ENCODE measurements around the gene DNM3. TPM values are rescaled to one million over a fixed set of nuclear protein-coding genes. Genes with fewer than 3 reads are reported as not detected.

DNM3 gene
- total RNA-seq, 1 experiment from 2014 or later: 0.71 TPM

GRCh38 chr1:171969813-171970212, 128.5 kb downstream of the DNM3 start:
- CTCF ChIA-PET: no interaction called here
- no peak overlapping the region for H3K27ac ChIP-seq (ENCODE audit: low read depth, low read length, poor library complexity, severe bottlenecking)
- intact Hi-C loops (cut with micrococcal nuclease; ENCODE audit: unreplicated experiment): loop anchor here (5.0 kb wide), 1 partner anchor 163 kb away; no protein-coding TSS in a partner anchor
- H3K36me3 ChIP-seq (ENCODE audit: insufficient read depth, low read length, poor library complexity, severe bottlenecking): no peaks in the 10 kb centered on the region
- peaks cover 7% of the 10 kb centered on the region for H3K27me3 ChIP-seq (replicated peaks; ENCODE audit: insufficient read depth, low read depth, low read length, poor library complexity)
- no TSS peak for BruUV-seq (replicated peaks)
- POLR2A ChIA-PET (ENCODE audit: low non-redundant PET): no interaction called here
- no peak overlapping the region for H3K4me3 ChIP-seq (ENCODE audit: low read depth, low read length, poor library complexity, severe bottlenecking)
- no peaks in the 10 kb centered on the region for H3K9me3 ChIP-seq (ENCODE audit: low read depth, low read length, poor library complexity, severe bottlenecking)
- TF ChIP-seq, protein P1, sequence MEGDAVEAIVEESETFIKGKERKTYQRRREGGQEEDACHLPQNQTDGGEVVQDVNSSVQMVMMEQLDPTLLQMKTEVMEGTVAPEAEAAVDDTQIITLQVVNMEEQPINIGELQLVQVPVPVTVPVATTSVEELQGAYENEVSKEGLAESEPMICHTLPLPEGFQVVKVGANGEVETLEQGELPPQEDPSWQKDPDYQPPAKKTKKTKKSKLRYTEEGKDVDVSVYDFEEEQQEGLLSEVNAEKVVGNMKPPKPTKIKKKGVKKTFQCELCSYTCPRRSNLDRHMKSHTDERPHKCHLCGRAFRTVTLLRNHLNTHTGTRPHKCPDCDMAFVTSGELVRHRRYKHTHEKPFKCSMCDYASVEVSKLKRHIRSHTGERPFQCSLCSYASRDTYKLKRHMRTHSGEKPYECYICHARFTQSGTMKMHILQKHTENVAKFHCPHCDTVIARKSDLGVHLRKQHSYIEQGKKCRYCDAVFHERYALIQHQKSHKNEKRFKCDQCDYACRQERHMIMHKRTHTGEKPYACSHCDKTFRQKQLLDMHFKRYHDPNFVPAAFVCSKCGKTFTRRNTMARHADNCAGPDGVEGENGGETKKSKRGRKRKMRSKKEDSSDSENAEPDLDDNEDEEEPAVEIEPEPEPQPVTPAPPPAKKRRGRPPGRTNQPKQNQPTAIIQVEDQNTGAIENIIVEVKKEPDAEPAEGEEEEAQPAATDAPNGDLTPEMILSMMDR (conservative IDR thresholded peaks at IDR 0.05; ENCODE audit: low read depth, low read length): no peak
- no peak for TF ChIP-seq EZH2 (IDR thresholded peaks at IDR 0.05; ENCODE audit: borderline replicate concordance, low read depth, low read length, poor library complexity, severe bottlenecking)
- no peaks in the 10 kb centered on the region for H3K4me1 ChIP-seq (ENCODE audit: insufficient read depth, low read length, poor library complexity, severe bottlenecking)
- no peak for DNase-seq (ENCODE audit: low spot score)

- H3K27me3 ChIP-seq (replicated peaks; ENCODE audit: insufficient read depth, low read depth, low read length, poor library complexity): peaks cover 7% of the 10 kb centered on the region
- H3K4me3 ChIP-seq (ENCODE audit: low read depth, low read length, poor library complexity, severe bottlenecking): no peak overlapping the region
- ChIA-PET POLR2A (ENCODE audit: low non-redundant PET) (no interaction called here), CTCF (interaction anchor here (1.1 kb wide), 1 partner anchor 328 kb away, joined by 3 read pairs; no protein-coding TSS in a partner anchor)
- intact Hi-C loops (cut with micrococcal nuclease; ENCODE audit: unreplicated experiment): no loop called here
- DNase-seq (ENCODE audit: low spot score): no peak
- no peaks in the 10 kb centered on the region for H3K4me1 ChIP-seq (ENCODE audit: insufficient read depth, low read length, poor library complexity, severe bottlenecking)
- no TSS peak for BruUV-seq (replicated peaks)
- no peaks in the 10 kb centered on the region for H3K9me3 ChIP-seq (ENCODE audit: low read depth, low read length, poor library complexity, severe bottlenecking)
- no peak overlapping the region for H3K27ac ChIP-seq (ENCODE audit: low read depth, low read length, poor library complexity, severe bottlenecking)
- no peak for TF ChIP-seq EZH2 (IDR thresholded peaks at IDR 0.05; ENCODE audit: borderline replicate concordance, low read depth, low read length, poor library complexity, severe bottlenecking)
- TF ChIP-seq, protein P1 (conservative IDR thresholded peaks at IDR 0.05; ENCODE audit: low read depth, low read length): no peak
- H3K36me3 ChIP-seq (ENCODE audit: insufficient read depth, low read length, poor library complexity, severe bottlenecking): no peaks in the 10 kb centered on the region
Observed at GRCh38 chr1:171972846-171973245, 131.5 kb downstream of the DNM3 start.

DNA sequence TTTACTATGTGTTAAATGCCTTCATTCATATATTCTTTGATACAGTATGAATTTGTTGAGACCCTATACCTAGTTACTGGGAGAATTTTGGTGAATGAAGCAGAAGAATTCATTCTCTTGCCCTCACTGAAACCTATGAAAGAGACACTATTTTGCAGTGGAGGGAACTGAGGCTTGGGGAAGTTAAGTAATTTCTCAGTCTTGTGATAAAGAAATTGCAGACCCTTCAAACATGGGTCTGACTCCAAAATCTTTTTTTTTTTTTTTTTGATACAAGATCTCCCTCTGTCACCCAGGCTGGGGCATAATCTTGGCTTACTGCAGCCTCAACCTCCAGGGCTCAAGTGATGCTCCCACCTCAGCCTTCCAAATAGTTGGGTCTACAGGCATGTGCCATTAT, 132.1 kb downstream of the DNM3 start:
- BruUV-seq (replicated peaks): no TSS peak
- H3K9me3 ChIP-seq (ENCODE audit: low read depth, low read length, poor library complexity, severe bottlenecking): no peaks in the 10 kb centered on the region
- no peak for DNase-seq (ENCODE audit: low spot score)
- no peak overlapping the region for H3K27ac ChIP-seq (ENCODE audit: low read depth, low read length, poor library complexity, severe bottlenecking)
- ChIA-PET POLR2A (ENCODE audit: low non-redundant PET) (no interaction called here), CTCF (interaction anchor here (1.1 kb wide), 1 partner anchor 329 kb away, joined by 3 read pairs; no protein-coding TSS in a partner anchor)
- TF ChIP-seq, protein P1 (conservative IDR thresholded peaks at IDR 0.05; ENCODE audit: low read depth, low read length): no peak
- no peak for TF ChIP-seq EZH2 (IDR thresholded peaks at IDR 0.05; ENCODE audit: borderline replicate concordance, low read depth, low read length, poor library complexity, severe bottlenecking)
- no peaks in the 10 kb centered on the region for H3K36me3 ChIP-seq (ENCODE audit: insufficient read depth, low read length, poor library complexity, severe bottlenecking)
- H3K4me3 ChIP-seq (ENCODE audit: low read depth, low read length, poor library complexity, severe bottlenecking): no peak overlapping the region
- H3K4me1 ChIP-seq (ENCODE audit: insufficient read depth, low read length, poor library complexity, severe bottlenecking): no peaks in the 10 kb centered on the region
- peaks cover 7% of the 10 kb centered on the region for H3K27me3 ChIP-seq (replicated peaks; ENCODE audit: insufficient read depth, low read depth, low read length, poor library complexity)
- intact Hi-C loops (cut with micrococcal nuclease; ENCODE audit: unreplicated experiment): no loop called here

Measured in A673 (cell line).